Astrocyte (in vitro differentiated cells and primary cell): ENCODE results near the gene USP6NL. TPM values are rescaled to one million over a fixed set of nuclear protein-coding genes. Genes with fewer than 3 reads are reported as not detected.
A peak's percentile ranks its signal among the peaks of the same experiment; 100 is the strongest.

ENCODE experiments used
- DNase-seq: peaks from one replicate; pipeline ENCODE4 v3.0.0-alpha.2; 2010; ENCODE audit warnings: low read depth
- FAIRE-seq: peaks from 2 replicates; lab custom pipeline; 2011; peaks lifted over from hg19 to GRCh38; lab: Jason Lieb, UNC
- H2AFZ ChIP-seq: 2 replicates; pipeline ENCODE4 v1.6.0; 2012; ENCODE audit warnings: low read depth, low read length, inconsistent platforms
- H3K27ac ChIP-seq: 2 replicates; pipeline ENCODE4 v1.5.1; 2011; ENCODE audit warnings: low read depth, low read length, inconsistent platforms
- H3K27me3 ChIP-seq: 2 replicates; pipeline ENCODE4 v1.6.0; 2011; ENCODE audit warnings: low read length, inconsistent platforms; ENCODE audit not compliant: insufficient read depth
- H3K36me3 ChIP-seq: 2 replicates; pipeline ENCODE4 v1.5.1; 2011; ENCODE audit warnings: low read length, inconsistent platforms; ENCODE audit not compliant: insufficient read depth
- H3K4me1 ChIP-seq: 2 replicates; pipeline ENCODE4 v1.5.1; 2011; ENCODE audit warnings: low read length, inconsistent platforms; ENCODE audit not compliant: insufficient read depth
- H3K4me2 ChIP-seq: 2 replicates; pipeline ENCODE4 v1.6.0; 2012; ENCODE audit warnings: low read length, inconsistent platforms
- H3K4me3 ChIP-seq: 2 replicates; pipeline ENCODE4 v1.5.1; 2011; ENCODE audit warnings: low read depth, mild to moderate bottlenecking, low read length, inconsistent platforms; ENCODE audit not compliant: insufficient read depth
- H3K79me2 ChIP-seq: 2 replicates; pipeline ENCODE4 v1.6.0; 2012; ENCODE audit warnings: mild to moderate bottlenecking, low read length, inconsistent platforms; ENCODE audit not compliant: insufficient read depth
- H3K9ac ChIP-seq: 2 replicates; pipeline ENCODE4 v1.6.0; 2012; ENCODE audit warnings: mild to moderate bottlenecking, low read length, inconsistent platforms
- H3K9me3 ChIP-seq: 2 replicates; pipeline ENCODE4 v1.5.1; 2012; ENCODE audit warnings: low read depth, mild to moderate bottlenecking, low read length, inconsistent platforms; ENCODE audit not compliant: insufficient read depth
- H4K20me1 ChIP-seq: 2 replicates; pipeline ENCODE4 v1.6.0; 2012; ENCODE audit warnings: low read length, inconsistent platforms; ENCODE audit not compliant: insufficient read depth
- H3K27ac Mint-ChIP-seq: one replicate; pipeline ENCODE4 v1.8.0; 2021; ENCODE audit warnings: mild to moderate bottlenecking, mixed read lengths; ENCODE audit not compliant: unreplicated experiment
- H3K27me3 Mint-ChIP-seq: one replicate; pipeline ENCODE4 v1.8.0; 2021; ENCODE audit warnings: low read depth, mixed read lengths; ENCODE audit not compliant: unreplicated experiment
- H3K36me3 Mint-ChIP-seq: one replicate; pipeline ENCODE4 v1.8.0; 2021; ENCODE audit warnings: low read depth, mixed read lengths; ENCODE audit not compliant: unreplicated experiment
- H3K4me1 Mint-ChIP-seq: one replicate; pipeline ENCODE4 v1.8.0; 2021; ENCODE audit warnings: low read depth, mixed read lengths; ENCODE audit not compliant: unreplicated experiment
- H3K4me3 Mint-ChIP-seq: one replicate; pipeline ENCODE4 v1.8.0; 2021; ENCODE audit warnings: mild to moderate bottlenecking, moderate library complexity, mixed read lengths; ENCODE audit not compliant: unreplicated experiment
- H3K9me3 Mint-ChIP-seq: one replicate; pipeline ENCODE4 v1.8.0; 2021; ENCODE audit warnings: mild to moderate bottlenecking, mixed read lengths; ENCODE audit not compliant: unreplicated experiment
- CTCF ChIP-seq: IDR thresholded peaks from 2 replicates; pipeline ENCODE4 v1.5.1; 2011; ENCODE audit warnings: low read depth, mild to moderate bottlenecking, inconsistent platforms, low read length, moderate library complexity; ENCODE audit not compliant: insufficient read depth
- EZH2 ChIP-seq: IDR thresholded peaks from 2 replicates; pipeline ENCODE4 v1.6.1; 2012; ENCODE audit warnings: mild to moderate bottlenecking, low read length, inconsistent platforms; ENCODE audit not compliant: insufficient read depth
- total RNA-seq: library from RNA; stranded (reverse); gene quantifications from 2 replicates; pipeline ENCODE4 v1.2.1, GENCODE V29; 2021

USP6NL gene
- total RNA-seq, 1 donor from 2014 or later: 16.6 TPM

- H3K4me2 ChIP-seq: peak overlapping the region; percentile 17
- H3K9me3 ChIP-seq: no peaks in the 10 kb centered on the region
- no peak for TF ChIP-seq EZH2
- TF ChIP-seq CTCF: no peak
- H3K9ac ChIP-seq: no peak overlapping the region
- no peak overlapping the region for H3K4me3 ChIP-seq
- H3K27ac ChIP-seq: no peak overlapping the region
- FAIRE-seq: no peak
- peaks cover 49% of the 10 kb centered on the region for H3K79me2 ChIP-seq
- Mint-ChIP-seq H3K4me3 (no peak overlapping the region), H3K27ac (no peak overlapping the region), H3K36me3 (no peaks in the 10 kb centered on the region), H3K27me3 (no peaks in the 10 kb centered on the region), H3K9me3 (no peaks in the 10 kb centered on the region), H3K4me1 (peaks cover 8% of the 10 kb centered on the region)
- H3K36me3 ChIP-seq: no peaks in the 10 kb centered on the region
- no peak for DNase-seq
- peaks cover 14% of the 10 kb centered on the region for H3K4me1 ChIP-seq
- H2AFZ ChIP-seq: no peak overlapping the region
- no peaks in the 10 kb centered on the region for H3K27me3 ChIP-seq
- peaks cover 58% of the 10 kb centered on the region for H4K20me1 ChIP-seq
Observed at GRCh38 chr10:11538834-11539190, 72.6 kb downstream of the USP6NL start.

GRCh38 chr10:11536228-11536627 lies 75.2 kb downstream of the USP6NL start:
- Mint-ChIP-seq H3K9me3 (no peaks in the 10 kb centered on the region), H3K4me1 (peaks cover 21% of the 10 kb centered on the region), H3K36me3 (no peaks in the 10 kb centered on the region), H3K27ac (no peak overlapping the region), H3K4me3 (no peak overlapping the region), H3K27me3 (no peaks in the 10 kb centered on the region)
- Histone ChIP-seq H3K9ac (no peak overlapping the region), H4K20me1 (peaks cover 59% of the 10 kb centered on the region), H3K4me3 (no peak overlapping the region), H3K4me1 (peaks cover 28% of the 10 kb centered on the region), H2AFZ (no peak overlapping the region), H3K27me3 (no peaks in the 10 kb centered on the region), H3K36me3 (no peaks in the 10 kb centered on the region), H3K4me2 (no peak overlapping the region), H3K27ac (no peak overlapping the region), H3K9me3 (no peaks in the 10 kb centered on the region), H3K79me2 (peaks cover 47% of the 10 kb centered on the region)
- no peak for FAIRE-seq
- TF ChIP-seq CTCF (no peak), EZH2 (no peak)
- no peak for DNase-seq

- H3K4me1 Mint-ChIP-seq: peaks cover 21% of the 10 kb centered on the region
- TF ChIP-seq CTCF (no peak), EZH2 (no peak)
- FAIRE-seq: no peak
- Histone ChIP-seq H4K20me1 (peaks cover 55% of the 10 kb centered on the region), H2AFZ (no peak overlapping the region), H3K27ac (no peak overlapping the region), H3K79me2 (peaks cover 41% of the 10 kb centered on the region), H3K4me3 (no peak overlapping the region), H3K4me2 (no peak overlapping the region), H3K27me3 (no peaks in the 10 kb centered on the region), H3K9ac (no peak overlapping the region), H3K36me3 (no peaks in the 10 kb centered on the region), H3K4me1 (peaks cover 28% of the 10 kb centered on the region), H3K9me3 (no peaks in the 10 kb centered on the region)
- no peaks in the 10 kb centered on the region for H3K36me3 Mint-ChIP-seq
- no peaks in the 10 kb centered on the region for H3K27me3 Mint-ChIP-seq
- H3K27ac Mint-ChIP-seq: no peak overlapping the region
- DNase-seq: no peak
- no peaks in the 10 kb centered on the region for H3K9me3 Mint-ChIP-seq
- H3K4me3 Mint-ChIP-seq: no peak overlapping the region
Observed at GRCh38 chr10:11535346-11535959, 76.0 kb downstream of the USP6NL start.
